Measurements from ENCODE around the gene MEMO1. TPM values are rescaled to one million over a fixed set of nuclear protein-coding genes. Genes with fewer than 3 reads are reported as not detected.
"Not testable (repeated sequence)": the region's sequence is repeated elsewhere in the genome, so short reads cannot be mapped to it uniquely, and the experiment has no call there.

Gene MEMO1
- polyA plus RNA-seq, 1 of the 3 experiments (the other 2 are of a cell fraction), result 54.3 TPM

DNA sequence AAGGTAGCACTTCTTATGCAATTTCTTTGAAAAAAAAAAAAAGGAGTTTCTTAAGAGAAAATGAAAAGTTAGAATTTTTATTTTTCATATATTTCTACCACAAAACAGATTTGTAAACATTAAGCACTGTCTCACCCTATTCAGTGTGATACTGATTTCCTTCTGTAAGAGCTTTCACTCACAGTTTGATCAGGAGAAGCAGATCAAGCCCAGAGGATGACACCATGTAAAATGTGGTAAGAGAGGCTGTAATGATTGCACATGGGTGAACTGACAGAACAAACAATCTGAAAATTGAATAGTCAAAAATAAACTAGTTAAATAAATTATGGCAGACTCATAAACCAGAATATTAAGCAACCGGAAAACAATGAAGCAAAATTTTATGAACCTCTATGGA is 54.5 kb downstream of the MEMO1 start:
- Histone ChIP-seq H3K4me1 (ENCODE audit: control insufficient read depth in 1 of 2, insufficient read depth in 2 of 2, low read depth in 1 of 2, low read length in 1 of 2) (no peaks in the 10 kb centered on the region), H3K9me2 (no peaks in the 10 kb centered on the region), H3K27ac (ENCODE audit: low read depth in 2 of 2, low read length in 1 of 2) (no peak overlapping the region), H3K4me2 (no peak overlapping the region), H3K79me2 (ENCODE audit: insufficient read depth) (peaks cover 100% of the 10 kb centered on the region), H3K27me3 (ENCODE audit: insufficient read depth) (no peaks in the 10 kb centered on the region), H3K9ac (no peak overlapping the region), H3K4me3 (ENCODE audit: low read depth in 2 of 2, low read length in 1 of 2) (no peak overlapping the region), H3K9me3 (no peaks in the 10 kb centered on the region), H3F3A (replicated peaks; ENCODE audit: insufficient read depth) (peaks cover 3% of the 10 kb centered on the region), H3K36me3 (replicated peaks in 1 of 2; ENCODE audit: control insufficient read depth in 1 of 2, insufficient read depth in 2 of 2, low read length in 1 of 2) (peaks cover 0 to 14% of the 10 kb centered on the region in 2 experiments), H4K20me1 (ENCODE audit: insufficient read depth) (peaks cover 14% of the 10 kb centered on the region; the same call in 1 of the 2 replicates), H2AFZ (ENCODE audit: low read depth) (no peak overlapping the region)
- DNase-seq, result no peak
- WGBS (ENCODE audit: low lambda C conversion rate), result 94% methylated on average over 1 of the region's 1 CpG
- ChIA-PET POLR2A (no interaction called here), CTCF (interaction anchor here (0.7 kb wide), 2 partner anchors 13 to 123 kb away, joined by 3 to 4 read pairs; no protein-coding TSS in a partner anchor)
- no peak for TF ChIP-seq RFX5 (IDR thresholded peaks at IDR 0.05; ENCODE audit: low read length)
- no peak for TF ChIP-seq RXRA (IDR thresholded peaks at IDR 0.05; ENCODE audit: borderline replicate concordance, low read depth)
- TF ChIP-seq SIN3A (IDR thresholded peaks at IDR 0.05; ENCODE audit: borderline replicate concordance, low read depth, low read length), result no peak
- no peak for TF ChIP-seq MEF2A (IDR thresholded peaks at IDR 0.05; ENCODE audit: borderline replicate concordance, low read depth)

DNA sequence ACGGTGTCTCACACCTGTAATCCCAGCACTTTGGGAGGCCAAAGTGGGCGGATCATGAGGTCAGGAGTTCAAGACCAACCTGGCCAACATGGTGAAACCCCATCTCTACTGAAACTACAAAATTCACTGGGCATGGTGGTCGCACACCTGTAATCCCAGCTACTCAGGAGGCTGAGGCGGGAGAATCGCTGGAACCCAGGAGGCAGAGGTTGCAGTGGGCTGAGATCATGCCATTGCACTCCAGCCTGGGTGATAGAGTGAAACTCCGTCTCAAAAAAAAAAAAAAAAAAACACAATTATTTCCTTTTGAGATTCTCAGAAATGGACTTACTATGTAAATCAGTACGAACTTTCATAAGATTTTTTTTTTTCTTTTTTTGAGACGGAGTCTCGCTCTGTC is 57.7 kb downstream of the MEMO1 start:
- H3K9ac ChIP-seq; H3K4me2 ChIP-seq; H3K9me2 ChIP-seq; H3K27me3 ChIP-seq (ENCODE audit: insufficient read depth); H2AFZ ChIP-seq (ENCODE audit: low read depth); H3K27ac ChIP-seq (ENCODE audit: low read depth in 2 of 2, low read length in 1 of 2); H3K4me3 ChIP-seq (ENCODE audit: low read depth in 2 of 2, low read length in 1 of 2); DNase-seq; H3K9me3 ChIP-seq; H3K4me1 ChIP-seq (ENCODE audit: control insufficient read depth in 1 of 2, insufficient read depth in 2 of 2, low read depth in 1 of 2, low read length in 1 of 2); POLR2A ChIA-PET; H3F3A ChIP-seq (replicated peaks; ENCODE audit: insufficient read depth): not testable (repeated sequence)
- CTCF ChIA-PET, result interaction anchor here (0.8 to 1.2 kb wide), 3 partner anchors 13 to 39 kb away, joined by 3 read pairs; no protein-coding TSS in a partner anchor
- WGBS (ENCODE audit: low lambda C conversion rate), result 94% methylated on average over 9 of the region's 9 CpGs
- H3K79me2 ChIP-seq (ENCODE audit: insufficient read depth), result peaks cover 100% of the 10 kb centered on the region
- peaks cover 0 to 14% of the 10 kb centered on the region in 2 experiments for H3K36me3 ChIP-seq (replicated peaks in 1 of 2; ENCODE audit: control insufficient read depth in 1 of 2, insufficient read depth in 2 of 2, low read length in 1 of 2)
- H4K20me1 ChIP-seq (ENCODE audit: insufficient read depth), result peaks cover 30% of the 10 kb centered on the region

DNA sequence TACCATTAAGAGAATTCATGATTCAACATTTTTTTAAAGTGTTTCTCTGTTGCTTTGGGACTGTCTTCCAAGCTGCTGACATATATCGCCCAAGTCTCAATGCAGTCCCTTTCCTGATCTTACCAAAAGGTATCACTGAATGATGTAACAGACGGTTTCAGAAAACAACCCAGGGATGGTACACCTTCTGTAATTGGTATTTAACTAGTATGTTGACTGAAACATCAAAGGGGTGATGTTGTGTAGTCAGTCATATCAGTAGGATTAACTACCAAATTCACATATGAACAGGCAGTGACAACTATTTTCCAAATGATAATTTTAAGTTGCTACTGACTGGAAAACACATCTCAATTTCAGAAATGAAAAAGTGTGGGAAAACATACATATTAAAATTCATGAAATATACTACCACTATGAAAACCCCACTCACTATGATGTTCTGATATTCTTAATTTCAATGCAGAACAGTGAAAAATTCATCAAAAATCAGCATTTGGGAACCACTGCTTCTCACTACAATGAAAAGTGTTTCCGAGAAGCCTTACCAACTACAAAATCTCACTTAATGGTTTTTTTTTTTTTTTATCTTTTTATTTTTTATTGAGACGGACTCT is 59.8 kb downstream of the MEMO1 start:
- no peak for DNase-seq
- 96% methylated on average over 4 of the region's 4 CpGs for WGBS (ENCODE audit: low lambda C conversion rate)
- Histone ChIP-seq H3K4me1 (ENCODE audit: control insufficient read depth in 1 of 2, insufficient read depth in 2 of 2, low read depth in 1 of 2, low read length in 1 of 2) (no peaks in the 10 kb centered on the region), H3K79me2 (ENCODE audit: insufficient read depth) (peaks cover 100% of the 10 kb centered on the region), H2AFZ (ENCODE audit: low read depth) (no peak overlapping the region), H3K27me3 (ENCODE audit: insufficient read depth) (no peaks in the 10 kb centered on the region), H3K4me2 (no peak overlapping the region), H3K9me2 (no peaks in the 10 kb centered on the region), H3K9ac (no peak overlapping the region), H4K20me1 (ENCODE audit: insufficient read depth) (peaks cover 37% of the 10 kb centered on the region), H3F3A (replicated peaks; ENCODE audit: insufficient read depth) (peaks cover 3% of the 10 kb centered on the region), H3K9me3 (no peaks in the 10 kb centered on the region), H3K36me3 (replicated peaks in 1 of 2; ENCODE audit: control insufficient read depth in 1 of 2, insufficient read depth in 2 of 2, low read length in 1 of 2) (peaks cover 0 to 18% of the 10 kb centered on the region in 2 experiments), H3K4me3 (ENCODE audit: low read depth in 2 of 2, low read length in 1 of 2) (no peak overlapping the region), H3K27ac (ENCODE audit: low read depth in 2 of 2, low read length in 1 of 2) (no peak overlapping the region)
- POLR2A ChIA-PET, result no interaction called here
- CTCF ChIA-PET, result no interaction called here
- no peak for TF ChIP-seq SIN3A (IDR thresholded peaks at IDR 0.05; ENCODE audit: borderline replicate concordance, low read depth, low read length)
- no peak for TF ChIP-seq NFIC (IDR thresholded peaks at IDR 0.05; ENCODE audit: borderline replicate concordance)
- TF ChIP-seq YY1 (IDR thresholded peaks at IDR 0.05; ENCODE audit: low read depth), result no peak
